H1 (cell line): ENCODE results near the gene C19orf73. TPM values are rescaled to one million over a fixed set of nuclear protein-coding genes. Genes with fewer than 3 reads are reported as not detected.

Experiments
- CTCF ChIA-PET: fragments of 300-600 bp; sonication (Branson Sonifier 250); formaldehyde crosslinking; loops from one replicate; lab custom pipeline; 2021; ENCODE audit not compliant: partially characterized antibody; lab: Charles Lee
- POLR2A ChIA-PET: fragments of 300-600 bp; sonication (Branson Sonifier 250); formaldehyde crosslinking; loops from one replicate; lab custom pipeline; 2021; ENCODE audit warnings: inconsistent platforms; ENCODE audit not compliant: partially characterized antibody; lab: Charles Lee
- DNase-seq, 2 experiments: peaks; one replicate each; pipeline versions ENCODE4 v3.0.0 to v3.0.0-alpha.2; 2010 to 2022; ENCODE audit warnings: low spot score in 2 of 2, low read depth in 1 of 2, mixed read lengths in 1 of 2
- FAIRE-seq: peaks from 2 replicates; lab custom pipeline; 2011; peaks lifted over from hg19 to GRCh38; lab: Jason Lieb, UNC
- H2AFZ ChIP-seq: 2 replicates; pipeline ENCODE4 v1.8.1; 2012; ENCODE audit warnings: low read length, inconsistent platforms
- H2AK5ac ChIP-seq: 2 replicates; pipeline ENCODE4 v1.6.1; 2013; ENCODE audit warnings: low read depth, low read length
- H2BK120ac ChIP-seq: replicated peaks from 2 replicates; pipeline ENCODE3; 2013; ENCODE audit warnings: low read depth, low read length, inconsistent platforms
- H2BK12ac ChIP-seq: 2 replicates; pipeline ENCODE4 v1.6.1; 2013; ENCODE audit warnings: low read depth, low read length
- H2BK15ac ChIP-seq: 2 replicates; pipeline ENCODE4 v1.6.1; 2013; ENCODE audit warnings: low read length
- H2BK20ac ChIP-seq: 2 replicates; pipeline ENCODE4 v1.6.1; 2013; ENCODE audit warnings: low read length
- H2BK5ac ChIP-seq: 2 replicates; pipeline ENCODE4 v1.6.1; 2013; ENCODE audit warnings: low read depth, low read length
- H3K14ac ChIP-seq: 2 replicates; pipeline ENCODE4 v1.6.1; 2013; ENCODE audit warnings: inconsistent platforms; ENCODE audit not compliant: insufficient read length
- H3K18ac ChIP-seq: 2 replicates; pipeline ENCODE4 v1.6.1; 2013; ENCODE audit warnings: low read length; ENCODE audit errors: extremely low read depth
- H3K23ac ChIP-seq: 2 replicates; pipeline ENCODE4 v1.6.1; 2013; ENCODE audit warnings: inconsistent platforms; ENCODE audit not compliant: insufficient read length
- H3K23me2 ChIP-seq: 2 replicates; pipeline ENCODE4 v1.6.1; 2013; ENCODE audit warnings: low read depth, low read length
- H3K27ac ChIP-seq: 2 replicates; pipeline ENCODE4 v1.6.1; 2011; ENCODE audit warnings: low read depth, low read length, inconsistent platforms
- H3K27me3 ChIP-seq, 4 experiments: replicated peaks in 1 of 4; 1 replicate in 1 of 4; 2 replicates in 3 of 4; pipeline versions ENCODE4 v1.6.1 to v1.8.1; 2011 to 2013; ENCODE audit warnings: low read length in 3 of 4, mild to moderate bottlenecking in 3 of 4, inconsistent platforms in 2 of 4, mixed read lengths in 2 of 4, moderate library complexity in 1 of 4; ENCODE audit not compliant: control insufficient read depth in 3 of 4, insufficient read depth in 3 of 4; ENCODE audit errors: extremely low read depth in 1 of 4
- H3K36me3 ChIP-seq, 4 experiments: 2 replicates each; pipeline versions ENCODE4 v1.6.1 to v1.8.1; 2011 to 2013; ENCODE audit warnings: mild to moderate bottlenecking in 4 of 4, low read length in 3 of 4, moderate library complexity in 2 of 4, control low read depth in 1 of 4, inconsistent platforms in 1 of 4; ENCODE audit not compliant: insufficient read depth in 4 of 4, control insufficient read depth in 2 of 4
- H3K4ac ChIP-seq: replicated peaks from 2 replicates; pipeline ENCODE3; 2013; ENCODE audit warnings: low read length, low read depth, mixed read lengths, inconsistent platforms; ENCODE audit not compliant: insufficient read length
- H3K4me1 ChIP-seq, 4 experiments: replicated peaks in 1 of 4; 1 replicate in 1 of 4; 2 replicates in 3 of 4; pipeline versions ENCODE4 v1.6.1 to v1.8.1; 2011 to 2013; ENCODE audit warnings: low read length in 3 of 4, inconsistent platforms in 2 of 4, mixed read lengths in 1 of 4; ENCODE audit not compliant: insufficient read depth in 4 of 4, control insufficient read depth in 3 of 4
- H3K4me2 ChIP-seq, 2 experiments: 2 replicates each; pipeline versions ENCODE4 v1.6.1 to v1.8.1; 2011 to 2013; ENCODE audit warnings: low read depth in 2 of 2, low read length in 2 of 2, control low read depth in 1 of 2, inconsistent platforms in 1 of 2, mild to moderate bottlenecking in 1 of 2; ENCODE audit not compliant: insufficient read depth in 1 of 2
- H3K4me3 ChIP-seq, 4 experiments: fragments of 200-600, 300-600 bp in 1 of 4; sonication (generic), shearing (Covaris generic), sonication (Bioruptor Twin) in 1 of 4; 2 replicates each; pipeline versions ENCODE4 v1.5.1 to v1.8.1; 2011 to 2016; ENCODE audit warnings: low read length in 4 of 4, low read depth in 3 of 4, control low read depth in 2 of 4, inconsistent platforms in 2 of 4, mild to moderate bottlenecking in 2 of 4, mixed read lengths in 1 of 4, moderate library complexity in 1 of 4; ENCODE audit not compliant: insufficient read depth in 2 of 4; ENCODE audit errors: extremely low read depth in 1 of 4
- H3K56ac ChIP-seq: replicated peaks from 2 replicates; pipeline ENCODE3; 2013; ENCODE audit warnings: low read depth, mild to moderate bottlenecking, mixed read lengths, low read length, inconsistent platforms; ENCODE audit not compliant: insufficient read length
- H3K79me1 ChIP-seq: 2 replicates; pipeline ENCODE4 v1.6.1; 2013; ENCODE audit warnings: low read depth, low read length, control low read depth
- H3K79me2 ChIP-seq, 2 experiments: 2 replicates each; pipeline versions ENCODE4 v1.6.1 to v1.8.1; 2012 to 2013; ENCODE audit warnings: low read length in 2 of 2, mild to moderate bottlenecking in 2 of 2, inconsistent platforms in 1 of 2; ENCODE audit not compliant: insufficient read depth in 2 of 2, control insufficient read depth in 1 of 2
- H3K9ac ChIP-seq, 4 experiments: replicated peaks in 1 of 4; 1 replicate in 1 of 4; 2 replicates in 3 of 4; pipeline versions ENCODE4 v1.6.1 to v1.8.1; 2011 to 2013; ENCODE audit warnings: low read depth in 3 of 4, low read length in 3 of 4, control low read depth in 2 of 4, mild to moderate bottlenecking in 2 of 4, moderate library complexity in 2 of 4, inconsistent platforms in 1 of 4; ENCODE audit errors: extremely low read depth in 1 of 4
- H3K9me3 ChIP-seq, 2 experiments: 2 replicates each; pipeline versions ENCODE4 v1.6.1 to v1.8.1; 2012 to 2013; ENCODE audit warnings: mild to moderate bottlenecking in 2 of 2, moderate library complexity in 2 of 2, control low read depth in 1 of 2, inconsistent platforms in 1 of 2, low read depth in 1 of 2, low read length in 1 of 2, mixed read lengths in 1 of 2; ENCODE audit not compliant: insufficient read depth in 2 of 2
- H4K20me1 ChIP-seq, 2 experiments: replicated peaks in 1 of 2; 2 replicates each; pipeline versions ENCODE3 to v1.8.1; 2011 to 2013; ENCODE audit warnings: inconsistent platforms in 2 of 2, low read length in 2 of 2, mild to moderate bottlenecking in 1 of 2; ENCODE audit not compliant: insufficient read depth in 2 of 2, control insufficient read depth in 1 of 2
- H4K5ac ChIP-seq: 2 replicates; pipeline ENCODE4 v1.6.1; 2013; ENCODE audit warnings: low read length, low read depth, mixed read lengths, inconsistent platforms; ENCODE audit not compliant: insufficient read length
- H4K8ac ChIP-seq: 2 replicates; pipeline ENCODE4 v1.8.0; 2013; ENCODE audit warnings: mild to moderate bottlenecking, moderate library complexity, low read length, inconsistent platforms; ENCODE audit not compliant: insufficient read depth; ENCODE audit errors: extremely low read depth
- H4K91ac ChIP-seq: replicated peaks from 2 replicates; pipeline ENCODE3; 2013; ENCODE audit warnings: low read length, mixed read lengths, inconsistent platforms; ENCODE audit not compliant: insufficient read length
- CEBPB ChIP-seq: IDR thresholded peaks from 2 replicates; pipeline ENCODE4 v1.6.1; 2012; ENCODE audit warnings: low read depth, low read length
- CHD1 ChIP-seq: IDR thresholded peaks from 2 replicates; pipeline ENCODE4 v1.6.1; 2012; ENCODE audit warnings: low read depth, low read length, improper control_type of control experiment
- EZH2 ChIP-seq: fragments of 200-600 bp; sonication (generic); IDR thresholded peaks from 2 replicates; pipeline ENCODE4 v1.7.1; 2012; ENCODE audit warnings: low read depth, mild to moderate bottlenecking, moderate library complexity, low read length, inconsistent platforms; ENCODE audit not compliant: severe bottlenecking
- KDM1A ChIP-seq: fragments of 200-600, 300-600 bp; sonication (generic); IDR thresholded peaks from 2 replicates; pipeline ENCODE4 v1.7.1; 2016; ENCODE audit warnings: mild to moderate bottlenecking, low read length, borderline replicate concordance
- KDM4A ChIP-seq: IDR thresholded peaks from one replicate; pipeline ENCODE4 v1.7.1; 2012; ENCODE audit warnings: low read depth, mild to moderate bottlenecking, moderate library complexity, low read length, inconsistent platforms; ENCODE audit not compliant: severe bottlenecking
- NANOG ChIP-seq: IDR thresholded peaks from 2 replicates; pipeline ENCODE4 v1.6.1; 2011; ENCODE audit warnings: low read length, low read depth, mild to moderate bottlenecking, inconsistent platforms; ENCODE audit not compliant: insufficient read depth, poor library complexity, severe bottlenecking
- RFX5 ChIP-seq: IDR thresholded peaks from 2 replicates; pipeline ENCODE4 v1.6.1; 2011; ENCODE audit warnings: low read depth, low read length, improper control_type of control experiment, borderline replicate concordance
- SP1 ChIP-seq: IDR thresholded peaks from 2 replicates; pipeline ENCODE4 v1.6.1; 2011; ENCODE audit warnings: low read depth, low read length
- WGBS, 2 experiments: shearing (Covaris generic) in 1 of 2; methylation state at CpG; one replicate each; pipeline versions ENCODE4 v1.1.6 to v1.1.7; 2013 to 2015; ENCODE audit warnings: low lambda C conversion rate in 2 of 2, mixed read lengths in 2 of 2, inconsistent platforms in 1 of 2, low coverage in 1 of 2, missing lambda C conversion rate in 1 of 2; ENCODE audit not compliant: insufficient replicate concordance in 2 of 2, insufficient coverage in 1 of 2, insufficient read length in 1 of 2; ENCODE audit errors: extremely low coverage in 1 of 2, missing lambda C conversion rate in 1 of 2; 5-methylcytosine and 5-hydroxymethylcytosine counted together
- polyA plus RNA-seq, 7 experiments: library from polyadenylated mRNA; depleted of rRNA in 3 of 7; stranded (reverse) in 5 of 7; unstranded in 2 of 7; fragments of >200 nt in 5 of 7; fragments of 200-250 nt in 2 of 7; gene quantifications; 1 replicate in 5 of 7; 2 replicates in 1 of 7; 4 replicates in 1 of 7; pipeline versions ENCODE4 v1.2.1 to v1.2.3, GENCODE V29; 2011 to 2013; ENCODE audit warnings: missing spikeins in 2 of 7, mixed read lengths in 2 of 7
- total RNA-seq: library from RNA; stranded (reverse); fragmentation: NEBNext Ultra II Directional; extraction: Animal tissue kit (Norgen Biotek cat#: 25700); gene quantifications from 2 replicates; pipeline ENCODE4 v1.2.1, GENCODE V29; 2021

Gene C19orf73
- total and polyA plus RNA-seq, 2 of the 8 experiments (the other 6 are each of a cell fraction or from before 2014, with no cell fraction given), result 2.5 to 4.6 TPM

GRCh38 chr19:49151267-49152118 lies 32.5 kb upstream of the C19orf73 start:
- H3K4me3 ChIP-seq, result peak overlapping the region; percentile 69 to 97 (median 90); a peak in 7 of 8 replicates
- H3K56ac ChIP-seq, result no peak overlapping the region
- no peak overlapping the region for H3K4ac ChIP-seq
- peak overlapping the region; percentile 85 to 95 for H3K4me2 ChIP-seq
- no peak overlapping the region for H2BK5ac ChIP-seq
- no peak overlapping the region for H3K27ac ChIP-seq
- DNase-seq (peak; percentile 95 to 100), FAIRE-seq (peak; percentile 87)
- H3K79me1 ChIP-seq, result 0 out of 2 replicates have a peak, but pooled peaks cover 2% of the 10 kb centered on the region
- 0 out of 7 replicates have a peak overlapping the region, but pooled peaks of 1 of the 4 experiments have one; percentile 13 for H3K9ac ChIP-seq
- WGBS, 2 experiments, result 6% methylated on average over 41 of the region's 45 CpGs; no CpG with 5 or more reads in 1 of the 2 experiments
- H2BK120ac ChIP-seq, result no peak overlapping the region
- 0 out of 2 replicates have a peak overlapping the region, but pooled peaks have one; percentile 9 for H3K18ac ChIP-seq
- no peak overlapping the region for H2BK20ac ChIP-seq
- no peak overlapping the region for H4K91ac ChIP-seq
- H3K79me2 ChIP-seq, result no peaks in the 10 kb centered on the region
- no peaks in the 10 kb centered on the region for H3K36me3 ChIP-seq
- no peak overlapping the region for H2BK12ac ChIP-seq
- peaks cover 24% of the 10 kb centered on the region for H3K23me2 ChIP-seq
- peaks cover 0 to 2% of the 10 kb centered on the region in 2 experiments for H4K20me1 ChIP-seq
- H3K4me1 ChIP-seq, result peaks cover 0 to 30% (median 20%) of the 10 kb centered on the region in 4 experiments; a peak in 6 of 7 replicates
- peaks cover 0 to 7% (median 3%) of the 10 kb centered on the region in 4 experiments; a peak in 3 of 7 replicates for H3K27me3 ChIP-seq
- H2AK5ac ChIP-seq, result 0 out of 2 replicates have a peak overlapping the region, but pooled peaks have one; percentile 1
- no peak overlapping the region for H3K14ac ChIP-seq
- no peaks in the 10 kb centered on the region for H3K9me3 ChIP-seq
- H4K8ac ChIP-seq, result no peak overlapping the region
- no peak overlapping the region for H2BK15ac ChIP-seq
- no peak overlapping the region for H4K5ac ChIP-seq
- POLR2A ChIA-PET, result interaction anchor here (0.6 to 5.6 kb wide), 17 partner anchors 8 to 188 kb away, joined by 3 to 30 read pairs (median 4); partner anchors contain the start of genes LIN7B, PPFIA3 and TRPM4
- CTCF ChIA-PET, result interaction anchor here (0.8 to 2.1 kb wide), 8 partner anchors 14 to 77 kb away, joined by 3 to 10 read pairs (median 4); no protein-coding TSS in a partner anchor
- no peak overlapping the region for H2AFZ ChIP-seq
- H3K23ac ChIP-seq, result no peak overlapping the region
- TF ChIP-seq CEBPB, result no peak
- peak; percentile 89 for TF ChIP-seq KDM1A
- TF ChIP-seq NANOG, result no peak
- TF ChIP-seq RFX5, result no peak
- no peak for TF ChIP-seq EZH2
- TF ChIP-seq KDM4A, result no peak
- 0 out of 2 replicates have a peak, but pooled peaks have one; percentile 56 for TF ChIP-seq CHD1
- TF ChIP-seq SP1, result peak; percentile 65
